Glutamatergic neuron (in vitro differentiated cells): Measurements from ENCODE around the gene MINDY4. TPM values are rescaled to one million over a fixed set of nuclear protein-coding genes. Genes with fewer than 3 reads are reported as not detected.

Experiments
- DNase-seq: peaks from one replicate; pipeline ENCODE4 v3.0.0; 2022
- H3K27ac Mint-ChIP-seq: one replicate; pipeline ENCODE4 v1.8.0; 2020; ENCODE audit warnings: mild to moderate bottlenecking, mixed read lengths, inconsistent platforms; ENCODE audit not compliant: unreplicated experiment
- H3K27me3 Mint-ChIP-seq: one replicate; pipeline ENCODE4 v1.8.0; 2020; ENCODE audit warnings: mild to moderate bottlenecking, moderate library complexity, mixed read lengths, inconsistent platforms; ENCODE audit not compliant: unreplicated experiment
- H3K36me3 Mint-ChIP-seq: one replicate; pipeline ENCODE4 v1.8.0; 2020; ENCODE audit warnings: mild to moderate bottlenecking, mixed read lengths, inconsistent platforms; ENCODE audit not compliant: unreplicated experiment
- H3K4me1 Mint-ChIP-seq: one replicate; pipeline ENCODE4 v1.8.0; 2020; ENCODE audit warnings: mild to moderate bottlenecking, low read depth, mixed read lengths, inconsistent platforms; ENCODE audit not compliant: unreplicated experiment
- H3K4me3 Mint-ChIP-seq: one replicate; pipeline ENCODE4 v1.8.0; 2020; ENCODE audit warnings: mild to moderate bottlenecking, mixed read lengths, inconsistent platforms; ENCODE audit not compliant: unreplicated experiment
- H3K9me3 Mint-ChIP-seq: one replicate; pipeline ENCODE4 v1.8.0; 2020; ENCODE audit warnings: mild to moderate bottlenecking, moderate library complexity, mixed read lengths, inconsistent platforms; ENCODE audit not compliant: unreplicated experiment
- CTCF ChIP-seq: fragments of 200-600 bp; sonication (generic); IDR thresholded peaks from one replicate; pipeline ENCODE4 v1.5.0; 2021; ENCODE audit not compliant: partially characterized antibody, unreplicated experiment
- total RNA-seq: library from RNA; stranded (reverse); fragmentation: NEBNext Ultra II Directional; extraction: Animal tissue kit (Norgen Biotek cat#: 25700); gene quantifications from one replicate; pipeline ENCODE4 v1.2.1, GENCODE V29; 2021; ENCODE audit not compliant: unreplicated experiment

The MINDY4 gene
- total RNA-seq, 1 donor from 2014 or later, result 2.3 TPM

GRCh38 chr7:30771880-30772425 lies 736 bp downstream of the MINDY4 start:
- Mint-ChIP-seq H3K27me3 (peaks cover 5% of the 10 kb centered on the region), H3K9me3 (no peaks in the 10 kb centered on the region), H3K4me3 (peak overlapping the region; percentile 87), H3K4me1 (peaks cover 3% of the 10 kb centered on the region), H3K36me3 (peaks cover 4% of the 10 kb centered on the region), H3K27ac (peak overlapping the region; percentile 16)
- no peak for DNase-seq
- TF ChIP-seq CTCF, result no peak

GRCh38 chr7:30772984-30773383 lies 1.8 kb downstream of the MINDY4 start:
- Mint-ChIP-seq H3K27me3 (peaks cover 5% of the 10 kb centered on the region), H3K4me1 (peaks cover 3% of the 10 kb centered on the region), H3K27ac (no peak overlapping the region), H3K36me3 (peaks cover 4% of the 10 kb centered on the region), H3K9me3 (no peaks in the 10 kb centered on the region), H3K4me3 (no peak overlapping the region)
- DNase-seq, result no peak
- TF ChIP-seq CTCF, result no peak

GRCh38 chr7:30775992-30776391 lies 4.8 kb downstream of the MINDY4 start:
- Mint-ChIP-seq H3K4me1 (peaks cover 3% of the 10 kb centered on the region), H3K36me3 (no peaks in the 10 kb centered on the region), H3K9me3 (no peaks in the 10 kb centered on the region), H3K27ac (no peak overlapping the region), H3K4me3 (no peak overlapping the region), H3K27me3 (peaks cover 4% of the 10 kb centered on the region)
- no peak for TF ChIP-seq CTCF
- DNase-seq, result no peak

GRCh38 chr7:30776971-30777370 lies 5.8 kb downstream of the MINDY4 start:
- no peak for DNase-seq
- H3K27me3 Mint-ChIP-seq, result peaks cover 4% of the 10 kb centered on the region
- H3K27ac Mint-ChIP-seq, result no peak overlapping the region
- H3K36me3 Mint-ChIP-seq, result no peaks in the 10 kb centered on the region
- H3K4me3 Mint-ChIP-seq, result no peak overlapping the region
- H3K4me1 Mint-ChIP-seq, result peaks cover 3% of the 10 kb centered on the region
- H3K9me3 Mint-ChIP-seq, result no peaks in the 10 kb centered on the region
- no peak for TF ChIP-seq CTCF

GRCh38 chr7:30778255-30779025 lies 7.2 kb downstream of the MINDY4 start:
- H3K9me3 Mint-ChIP-seq, result no peaks in the 10 kb centered on the region
- no peak for TF ChIP-seq CTCF
- H3K27me3 Mint-ChIP-seq, result peaks cover 2% of the 10 kb centered on the region
- no peaks in the 10 kb centered on the region for H3K36me3 Mint-ChIP-seq
- no peaks in the 10 kb centered on the region for H3K4me1 Mint-ChIP-seq
- no peak overlapping the region for H3K4me3 Mint-ChIP-seq
- H3K27ac Mint-ChIP-seq, result no peak overlapping the region
- DNase-seq, result no peak
